ENCODE measurements around the gene ADGRF1.

ADGRF1 gene

GRCh38 chr6:47075741-47076421 lies 33.7 kb upstream of the ADGRF1 start:
- Histone ChIP-seq H3K4me3 (ENCODE audit: low read depth, low read length) (no peak overlapping the region), H3K36me3 (ENCODE audit: control insufficient read depth, insufficient read depth, low read length) (no peaks in the 10 kb centered on the region), H3K9ac (ENCODE audit: low read length) (no peak overlapping the region), H3K4me1 (ENCODE audit: control insufficient read depth, insufficient read depth, low read length) (no peaks in the 10 kb centered on the region), H3K27ac (ENCODE audit: low read depth, low read length) (no peak overlapping the region), H3K27me3 (ENCODE audit: control insufficient read depth, insufficient read depth, low read length) (no peaks in the 10 kb centered on the region), H3K9me3 (ENCODE audit: control insufficient read depth, insufficient read depth, low read depth, low read length) (no peaks in the 10 kb centered on the region)

- Histone ChIP-seq H3K27me3 (ENCODE audit: control insufficient read depth, insufficient read depth, low read length) (no peaks in the 10 kb centered on the region), H3K9ac (ENCODE audit: low read length) (no peak overlapping the region), H3K9me3 (ENCODE audit: control insufficient read depth, insufficient read depth, low read depth, low read length) (no peaks in the 10 kb centered on the region), H3K4me1 (ENCODE audit: control insufficient read depth, insufficient read depth, low read length) (no peaks in the 10 kb centered on the region), H3K36me3 (ENCODE audit: control insufficient read depth, insufficient read depth, low read length) (no peaks in the 10 kb centered on the region), H3K27ac (ENCODE audit: low read depth, low read length) (no peak overlapping the region), H3K4me3 (ENCODE audit: low read depth, low read length) (no peak overlapping the region)
These were observed 33.0 kb upstream of the ADGRF1 start for GRCh38 chr6:47075168-47075567.

- H3K36me3 ChIP-seq (ENCODE audit: control insufficient read depth, insufficient read depth, low read length) = no peaks in the 10 kb centered on the region
- H3K9ac ChIP-seq (ENCODE audit: low read length) = no peak overlapping the region
- H3K4me3 ChIP-seq (ENCODE audit: low read depth, low read length) = no peak overlapping the region
- H3K4me1 ChIP-seq (ENCODE audit: control insufficient read depth, insufficient read depth, low read length) = no peaks in the 10 kb centered on the region
- no peaks in the 10 kb centered on the region for H3K9me3 ChIP-seq (ENCODE audit: control insufficient read depth, insufficient read depth, low read depth, low read length)
- H3K27me3 ChIP-seq (ENCODE audit: control insufficient read depth, insufficient read depth, low read length) = no peaks in the 10 kb centered on the region
- no peak overlapping the region for H3K27ac ChIP-seq (ENCODE audit: low read depth, low read length)
These were observed 31.3 kb upstream of the ADGRF1 start for GRCh38 chr6:47073125-47074110.

- H3K36me3 ChIP-seq (ENCODE audit: control insufficient read depth, insufficient read depth, low read length) = no peaks in the 10 kb centered on the region
- no peaks in the 10 kb centered on the region for H3K27me3 ChIP-seq (ENCODE audit: control insufficient read depth, insufficient read depth, low read length)
- H3K9me3 ChIP-seq (ENCODE audit: control insufficient read depth, insufficient read depth, low read depth, low read length) = no peaks in the 10 kb centered on the region
- no peaks in the 10 kb centered on the region for H3K4me1 ChIP-seq (ENCODE audit: control insufficient read depth, insufficient read depth, low read length)
- H3K9ac ChIP-seq (ENCODE audit: low read length) = no peak overlapping the region
- H3K27ac ChIP-seq (ENCODE audit: low read depth, low read length) = no peak overlapping the region
- no peak overlapping the region for H3K4me3 ChIP-seq (ENCODE audit: low read depth, low read length)
These were observed 30.5 kb upstream of the ADGRF1 start for GRCh38 chr6:47072667-47073066.

GRCh38 chr6:47071681-47072080 lies 29.5 kb upstream of the ADGRF1 start:
- H3K4me1 ChIP-seq (ENCODE audit: control insufficient read depth, insufficient read depth, low read length) = no peaks in the 10 kb centered on the region
- H3K27me3 ChIP-seq (ENCODE audit: control insufficient read depth, insufficient read depth, low read length) = no peaks in the 10 kb centered on the region
- no peak overlapping the region for H3K4me3 ChIP-seq (ENCODE audit: low read depth, low read length)
- H3K9me3 ChIP-seq (ENCODE audit: control insufficient read depth, insufficient read depth, low read depth, low read length) = 0 out of 2 replicates have a peak, but pooled peaks cover 2% of the 10 kb centered on the region
- H3K9ac ChIP-seq (ENCODE audit: low read length) = no peak overlapping the region
- no peaks in the 10 kb centered on the region for H3K36me3 ChIP-seq (ENCODE audit: control insufficient read depth, insufficient read depth, low read length)
- H3K27ac ChIP-seq (ENCODE audit: low read depth, low read length) = no peak overlapping the region

- Histone ChIP-seq H3K27ac (ENCODE audit: low read depth, low read length) (no peak overlapping the region), H3K4me3 (ENCODE audit: low read depth, low read length) (no peak overlapping the region), H3K27me3 (ENCODE audit: control insufficient read depth, insufficient read depth, low read length) (no peaks in the 10 kb centered on the region), H3K36me3 (ENCODE audit: control insufficient read depth, insufficient read depth, low read length) (no peaks in the 10 kb centered on the region), H3K9me3 (ENCODE audit: control insufficient read depth, insufficient read depth, low read depth, low read length) (peaks cover 10% of the 10 kb centered on the region; the same call in 1 of the 2 replicates), H3K4me1 (ENCODE audit: control insufficient read depth, insufficient read depth, low read length) (no peaks in the 10 kb centered on the region), H3K9ac (ENCODE audit: low read length) (no peak overlapping the region)
These were observed 28.3 kb upstream of the ADGRF1 start for GRCh38 chr6:47070461-47070860.

GRCh38 chr6:47069156-47069555 lies 27.0 kb upstream of the ADGRF1 start:
- Histone ChIP-seq H3K9me3 (ENCODE audit: control insufficient read depth, insufficient read depth, low read depth, low read length) (peaks cover 11% of the 10 kb centered on the region; the same call in 1 of the 2 replicates), H3K9ac (ENCODE audit: low read length) (no peak overlapping the region), H3K27me3 (ENCODE audit: control insufficient read depth, insufficient read depth, low read length) (no peaks in the 10 kb centered on the region), H3K36me3 (ENCODE audit: control insufficient read depth, insufficient read depth, low read length) (no peaks in the 10 kb centered on the region), H3K4me1 (ENCODE audit: control insufficient read depth, insufficient read depth, low read length) (no peaks in the 10 kb centered on the region), H3K4me3 (ENCODE audit: low read depth, low read length) (no peak overlapping the region), H3K27ac (ENCODE audit: low read depth, low read length) (no peak overlapping the region)

GRCh38 chr6:47066418-47066817 lies 24.3 kb upstream of the ADGRF1 start:
- Histone ChIP-seq H3K4me1 (ENCODE audit: control insufficient read depth, insufficient read depth, low read length) (no peaks in the 10 kb centered on the region), H3K27ac (ENCODE audit: low read depth, low read length) (no peak overlapping the region), H3K36me3 (ENCODE audit: control insufficient read depth, insufficient read depth, low read length) (no peaks in the 10 kb centered on the region), H3K27me3 (ENCODE audit: control insufficient read depth, insufficient read depth, low read length) (no peaks in the 10 kb centered on the region), H3K9me3 (ENCODE audit: control insufficient read depth, insufficient read depth, low read depth, low read length) (peaks cover 11% of the 10 kb centered on the region; the same call in 1 of the 2 replicates), H3K9ac (ENCODE audit: low read length) (no peak overlapping the region), H3K4me3 (ENCODE audit: low read depth, low read length) (no peak overlapping the region)

GRCh38 chr6:47064274-47064673 lies 22.1 kb upstream of the ADGRF1 start:
- Histone ChIP-seq H3K4me1 (ENCODE audit: control insufficient read depth, insufficient read depth, low read length) (no peaks in the 10 kb centered on the region), H3K27ac (ENCODE audit: low read depth, low read length) (no peak overlapping the region), H3K36me3 (ENCODE audit: control insufficient read depth, insufficient read depth, low read length) (no peaks in the 10 kb centered on the region), H3K9me3 (ENCODE audit: control insufficient read depth, insufficient read depth, low read depth, low read length) (peaks cover 11% of the 10 kb centered on the region; the same call in 1 of the 2 replicates), H3K4me3 (ENCODE audit: low read depth, low read length) (no peak overlapping the region), H3K9ac (ENCODE audit: low read length) (no peak overlapping the region), H3K27me3 (ENCODE audit: control insufficient read depth, insufficient read depth, low read length) (no peaks in the 10 kb centered on the region)

- no peaks in the 10 kb centered on the region for H3K27me3 ChIP-seq (ENCODE audit: control insufficient read depth, insufficient read depth, low read length)
- H3K36me3 ChIP-seq (ENCODE audit: control insufficient read depth, insufficient read depth, low read length) = no peaks in the 10 kb centered on the region
- H3K9ac ChIP-seq (ENCODE audit: low read length) = no peak overlapping the region
- no peaks in the 10 kb centered on the region for H3K4me1 ChIP-seq (ENCODE audit: control insufficient read depth, insufficient read depth, low read length)
- H3K27ac ChIP-seq (ENCODE audit: low read depth, low read length) = no peak overlapping the region
- H3K9me3 ChIP-seq (ENCODE audit: control insufficient read depth, insufficient read depth, low read depth, low read length) = peaks cover 11% of the 10 kb centered on the region; the same call in 1 of the 2 replicates
- H3K4me3 ChIP-seq (ENCODE audit: low read depth, low read length) = no peak overlapping the region
These were observed 20.2 kb upstream of the ADGRF1 start for GRCh38 chr6:47062346-47062745.

All from HUES6 (cell line).